ENCODE results near the gene GABRD.
A peak's percentile ranks its signal among the peaks of the same experiment; 100 is the strongest.

The GABRD gene

GRCh38 chr1:2042830-2043773 lies 24.0 kb downstream of the GABRD start:
- DNase-seq: no peak

DNA sequence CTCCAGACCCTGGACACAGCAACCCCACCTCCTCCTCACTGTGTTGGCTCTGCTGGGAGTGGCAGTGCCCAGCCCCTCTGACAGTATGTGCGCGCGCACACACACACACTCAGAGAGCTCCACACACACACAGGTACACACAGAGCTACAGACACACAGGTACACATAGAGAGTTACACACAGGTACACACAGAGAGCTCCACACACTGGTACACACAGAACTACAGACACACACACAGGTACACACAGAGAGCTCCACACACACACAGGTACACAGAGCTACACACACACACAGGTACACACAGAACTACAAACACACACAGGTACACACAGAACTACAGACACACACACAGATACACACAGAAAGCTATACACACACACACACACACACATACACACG lies 24.7 kb downstream of the GABRD start:
- no peak for DNase-seq

DNA sequence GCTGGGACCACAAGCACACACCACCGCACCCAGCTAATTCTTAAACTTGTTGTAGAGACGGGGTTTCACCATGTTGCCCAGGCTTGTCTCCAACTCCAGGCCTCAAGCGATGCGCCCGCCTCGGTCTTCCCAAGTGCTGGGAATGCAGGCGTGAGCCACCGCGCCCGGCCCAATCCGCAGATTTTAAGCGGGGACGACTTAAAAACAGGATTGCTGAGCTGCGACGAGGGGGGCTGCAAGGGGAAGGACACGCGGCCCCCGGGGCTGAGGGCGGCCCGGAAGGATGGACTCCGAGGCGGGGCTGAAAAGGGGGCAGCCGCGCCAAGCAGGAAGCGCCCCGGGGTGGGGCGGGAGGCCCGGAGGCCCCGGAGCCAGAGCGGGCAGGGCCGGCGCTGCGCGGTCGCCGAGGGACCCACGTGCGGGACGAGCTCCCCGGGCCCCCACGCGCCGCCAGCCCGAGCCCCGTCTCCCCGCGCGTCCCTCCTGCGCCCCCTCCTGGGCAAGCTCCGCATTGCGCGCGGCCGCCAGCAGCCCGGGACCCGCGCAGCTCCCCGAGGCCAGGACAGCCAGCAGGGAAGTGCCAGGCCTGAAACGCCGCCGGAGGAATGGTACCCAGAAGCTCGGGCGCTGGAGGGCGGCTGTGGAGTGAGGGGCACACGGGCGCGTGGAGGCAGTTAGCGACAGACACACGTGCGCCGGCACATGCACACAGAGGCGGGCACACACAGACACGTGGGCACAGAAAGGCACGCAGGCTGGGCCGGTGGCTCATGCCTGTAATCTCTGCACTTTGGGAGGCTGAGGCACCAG lies 25.6 kb downstream of the GABRD start:
- peak; percentile 78 to 88 for DNase-seq

GRCh38 chr1:2045468-2046173 lies 26.5 kb downstream of the GABRD start:
- no peak for DNase-seq

DNA sequence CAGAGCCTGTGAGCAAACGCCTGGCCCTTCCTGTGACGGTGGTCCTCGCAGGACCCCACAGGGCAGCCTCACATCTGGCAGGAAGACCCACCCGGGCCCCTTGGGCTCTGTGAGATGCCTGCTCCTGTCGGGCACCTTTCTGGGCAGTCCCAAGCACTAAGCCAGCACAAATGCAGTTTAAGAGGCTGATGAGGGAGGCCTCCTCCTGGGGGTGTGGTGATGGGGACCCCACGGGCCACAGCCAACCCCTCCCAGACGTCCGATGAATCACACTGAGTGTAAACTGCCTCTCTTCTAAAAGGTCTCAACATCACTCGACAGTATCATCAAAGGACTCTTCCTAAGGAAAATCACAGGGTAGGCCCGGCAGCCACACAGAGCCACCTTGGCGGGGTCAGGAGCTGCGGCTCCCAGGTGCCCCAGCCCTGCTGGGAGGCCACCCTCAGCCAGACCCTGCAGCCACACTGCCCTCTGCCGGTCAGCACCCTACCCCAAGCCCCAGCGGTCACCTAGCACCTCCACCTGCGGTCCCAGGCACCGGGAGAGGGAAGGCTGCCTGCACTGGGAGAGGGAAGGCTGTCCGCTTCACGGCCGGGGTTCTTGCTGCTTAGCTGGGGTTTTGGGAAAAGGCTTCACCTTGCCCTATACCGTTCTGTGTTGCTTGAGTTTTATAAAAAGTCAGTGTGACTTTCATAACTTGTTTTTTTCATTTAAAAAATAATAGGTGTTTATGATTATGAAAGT lies 27.2 kb downstream of the GABRD start:
- peak; percentile 41 to 53 for DNase-seq

GRCh38 chr1:2046953-2047748 lies 28.0 kb downstream of the GABRD start:
- no peak for DNase-seq

- no peak for DNase-seq
Measured at GRCh38 chr1:2047749-2048729, 28.9 kb downstream of the GABRD start.

GRCh38 chr1:2049225-2049717 lies 30.1 kb downstream of the GABRD start:
- no peak for DNase-seq

- DNase-seq: peak; percentile 82 to 94
Measured at GRCh38 chr1:2049718-2050431, 30.7 kb downstream of the GABRD start, which contains the start of gene PRKCZ. Gene PRKCZ, plus strand, starts transcription at chr1:2050411. Its CDS starts 220 bp downstream, at chr1:2050631.

DNA sequence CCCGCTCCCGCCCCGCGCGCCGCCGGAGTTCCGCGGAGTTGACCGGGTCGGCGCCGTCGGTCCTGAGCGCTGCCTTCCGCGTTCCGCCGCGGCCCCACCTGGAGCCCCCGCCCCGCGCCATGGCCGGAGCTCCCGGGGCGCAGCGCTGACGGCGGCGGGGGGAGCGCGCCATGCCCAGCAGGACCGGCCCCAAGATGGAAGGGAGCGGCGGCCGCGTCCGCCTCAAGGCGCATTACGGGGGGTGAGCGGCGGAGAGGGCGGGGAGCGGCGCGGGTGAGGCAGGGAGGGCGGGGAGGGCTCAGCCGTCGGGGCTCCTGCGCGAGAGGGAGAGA lies 31.3 kb downstream of the GABRD start:
- no peak for DNase-seq

DNA sequence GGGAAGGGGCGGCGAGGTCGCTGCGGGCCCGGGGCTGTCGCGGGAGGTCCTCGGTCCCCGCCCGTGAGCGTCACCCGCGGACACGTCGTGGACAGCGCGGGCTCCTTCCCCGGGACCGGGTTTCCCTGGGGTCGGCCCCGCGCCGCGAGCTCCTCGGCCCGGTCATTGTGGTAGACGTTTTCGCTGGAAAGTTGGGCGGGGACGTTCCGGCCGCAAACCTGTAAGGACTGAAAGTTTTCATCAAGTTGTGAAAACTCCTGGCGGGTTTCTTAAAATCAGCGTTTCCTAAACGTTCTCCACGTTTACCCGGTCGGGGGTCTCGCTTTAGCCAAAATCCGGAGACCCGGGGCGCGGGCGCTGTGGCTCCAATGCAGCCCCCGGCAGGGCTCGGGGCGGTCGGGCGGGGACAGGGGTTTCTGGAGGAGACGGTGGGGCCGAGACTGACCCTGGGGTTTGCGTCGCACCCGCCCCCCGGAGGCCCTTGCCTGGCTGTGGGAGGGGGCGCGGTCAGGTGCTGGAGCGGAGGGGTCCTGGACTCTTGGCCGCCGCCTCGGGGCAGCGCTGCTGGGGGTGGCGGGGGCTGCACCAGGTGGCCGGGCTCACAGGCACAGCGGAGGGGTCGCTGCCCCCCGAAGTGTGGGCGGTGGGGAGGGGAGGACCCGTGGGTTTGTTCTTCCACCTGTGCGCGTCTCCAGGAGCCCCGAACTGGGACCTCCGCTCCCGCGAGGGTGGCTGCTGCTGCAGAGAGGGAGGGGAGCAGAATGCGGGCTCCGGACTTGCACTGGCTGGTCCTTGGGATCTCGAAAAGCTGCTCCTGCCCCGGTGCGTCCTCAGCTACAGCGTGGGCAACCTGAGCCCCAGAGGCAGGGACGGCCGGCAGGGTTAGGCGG lies 31.9 kb downstream of the GABRD start:
- no peak for DNase-seq

DNA sequence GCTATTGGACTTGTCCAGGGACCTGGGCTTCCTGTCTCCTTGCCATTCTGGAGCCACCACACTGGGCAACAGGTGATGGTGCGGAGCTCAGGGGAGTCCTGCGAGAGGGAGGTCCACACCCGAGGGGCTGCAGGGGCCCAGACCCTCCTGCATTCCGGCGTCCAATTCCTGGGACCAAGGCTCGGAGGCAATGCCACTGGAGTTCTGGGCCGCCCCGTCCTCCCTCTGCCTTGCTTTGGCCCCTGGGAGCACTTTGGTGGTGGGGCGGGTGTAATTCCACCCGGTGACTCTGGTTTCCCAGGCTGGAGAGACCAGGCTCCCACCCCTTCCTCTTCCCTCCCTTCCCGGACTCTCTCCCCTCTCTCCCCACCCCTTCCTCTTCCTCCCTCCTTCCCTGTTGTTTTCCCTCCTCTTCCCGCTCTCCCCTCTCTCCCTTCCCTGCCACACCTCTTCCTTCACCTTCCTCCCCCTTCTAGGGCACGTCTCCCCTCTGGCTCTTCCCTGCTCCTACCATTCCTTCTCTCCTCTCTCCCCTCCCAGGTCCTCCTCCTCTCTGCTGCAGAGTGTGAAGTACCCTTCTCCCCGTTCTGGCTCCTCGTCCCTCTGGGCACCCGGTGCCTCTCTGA lies 33.0 kb downstream of the GABRD start:
- DNase-seq: no peak

GRCh38 chr1:2052756-2053155 lies 33.6 kb downstream of the GABRD start:
- no peak for DNase-seq

DNA sequence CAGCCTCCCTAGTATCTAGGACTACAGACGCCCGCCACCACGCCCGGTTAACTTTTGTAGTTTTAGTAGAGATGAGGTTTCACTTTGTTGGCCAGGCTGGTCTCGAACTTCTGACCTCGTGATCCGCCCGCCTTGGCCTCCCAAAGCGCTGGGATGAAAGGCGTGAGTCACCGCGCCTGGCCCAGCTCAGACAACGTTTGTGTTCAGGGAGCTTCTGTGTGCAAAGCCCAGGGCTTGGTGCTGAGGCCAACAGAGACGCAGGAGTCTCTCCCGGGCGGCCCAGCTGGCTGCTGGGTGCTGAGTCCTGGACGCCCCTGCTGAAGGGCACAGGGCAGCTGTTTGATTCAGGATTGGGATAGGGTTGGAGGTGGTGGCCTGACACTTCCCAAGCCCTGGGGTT lies 34.1 kb downstream of the GABRD start:
- no peak for DNase-seq

GRCh38 chr1:2053784-2054376 lies 34.7 kb downstream of the GABRD start:
- no peak for DNase-seq

- DNase-seq: no peak
Measured at GRCh38 chr1:2054560-2054959, 35.4 kb downstream of the GABRD start.

DNA sequence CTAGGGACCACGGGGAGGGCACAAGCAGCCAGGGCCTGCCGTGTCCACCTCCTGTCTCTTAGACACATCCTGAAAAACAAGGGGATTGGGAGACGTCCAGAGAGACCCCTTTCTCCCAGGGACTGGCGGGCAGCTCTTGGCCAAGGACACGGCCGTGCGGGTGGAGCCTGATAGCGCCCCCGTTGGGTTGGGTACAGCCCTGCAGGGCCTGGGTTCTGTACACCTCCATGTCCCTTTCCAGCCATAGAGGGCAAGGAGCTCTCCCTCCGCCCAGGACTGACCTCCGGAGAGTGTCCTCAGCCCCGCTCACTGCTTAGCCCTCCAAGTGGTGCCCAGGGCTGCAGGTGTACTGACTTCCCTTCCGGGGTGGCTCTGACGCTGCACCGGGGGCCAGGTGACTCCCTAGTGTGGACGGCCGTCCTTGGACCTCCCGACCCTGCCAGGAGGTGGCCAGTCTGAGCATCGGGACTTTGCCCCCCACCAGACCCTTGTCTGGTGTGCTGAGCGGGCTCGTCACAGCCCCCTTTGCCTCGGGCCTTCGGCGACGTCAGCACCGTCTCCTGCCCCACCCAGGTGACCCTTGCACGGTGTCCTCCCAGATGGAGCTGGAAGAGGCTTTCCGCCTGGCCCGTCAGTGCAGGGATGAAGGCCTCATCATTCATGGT lies 36.9 kb downstream of the GABRD start:
- no peak for DNase-seq
